Activated CD4-positive, alpha-beta memory T cell treated with anti-CD3 and anti-CD28 coated beads for 36 hours (primary cell): ENCODE data around the gene SMCO4. TPM values are rescaled to one million over a fixed set of nuclear protein-coding genes. Genes with fewer than 3 reads are reported as not detected.

Source experiments
- CTCF ChIA-PET: fragments of 350-600 bp; sonication (Branson Sonifier 250); formaldehyde crosslinking; loops from one replicate; lab custom pipeline; 2021; ENCODE audit warnings: antibody characterized with exemption, inconsistent platforms; lab: Charles Lee
- POLR2A ChIA-PET: fragments of 350-600 bp; sonication (Branson Sonifier 250); formaldehyde crosslinking; loops from one replicate; lab custom pipeline; 2021; ENCODE audit warnings: antibody characterized with exemption; lab: Charles Lee
- DNase-seq: peaks from one replicate; pipeline ENCODE4 v3.0.0-alpha.2; 2020
- H3K27ac Mint-ChIP-seq: one replicate; pipeline ENCODE4 v1.8.0; 2021; ENCODE audit warnings: mixed read lengths
- H3K27me3 Mint-ChIP-seq: one replicate; pipeline ENCODE4 v1.8.0; 2021; ENCODE audit warnings: mixed read lengths
- H3K36me3 Mint-ChIP-seq: one replicate; pipeline ENCODE4 v1.8.0; 2021; ENCODE audit warnings: mixed read lengths
- H3K4me1 Mint-ChIP-seq: one replicate; pipeline ENCODE4 v1.8.0; 2021; ENCODE audit warnings: low read depth, mixed read lengths
- H3K4me3 Mint-ChIP-seq: one replicate; pipeline ENCODE4 v1.8.0; 2021; ENCODE audit warnings: mild to moderate bottlenecking, mixed read lengths
- H3K9me3 Mint-ChIP-seq: one replicate; pipeline ENCODE4 v1.8.0; 2021; ENCODE audit warnings: mixed read lengths
- intact Hi-C: fragments of 100-400 bp; cut with micrococcal nuclease; formaldehyde crosslinking; loops from one replicate; pipeline ENCODE4 v1.15.1; 2023
- total RNA-seq, 2 experiments: library from RNA; stranded (reverse); gene quantifications; one replicate each; pipeline ENCODE4 v1.2.3, GENCODE V29; 2021

The SMCO4 gene
- total RNA-seq, 2 experiments from 2014 or later = 40.9 to 41.2 TPM

DNA sequence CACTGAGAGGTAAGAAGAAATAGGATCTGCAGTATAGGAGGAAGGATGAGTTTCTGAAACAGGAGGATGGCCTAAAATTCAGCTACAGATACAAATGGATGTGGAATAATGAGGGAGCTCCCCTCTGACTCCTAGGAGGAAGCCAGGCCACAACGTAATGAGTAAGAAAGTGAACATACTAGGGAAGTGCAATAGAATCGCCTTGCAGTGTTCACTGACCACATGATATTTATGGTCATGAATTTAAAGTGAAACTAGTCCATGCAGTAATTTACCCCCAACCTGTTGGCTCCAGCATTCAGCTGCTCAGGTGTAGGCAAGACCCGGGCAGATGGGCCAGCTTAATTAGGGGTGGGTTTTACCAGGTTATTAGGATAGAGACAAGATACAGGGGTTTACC, 110.9 kb downstream of the SMCO4 start:
- POLR2A ChIA-PET = no interaction called here
- intact Hi-C loops = no loop called here
- H3K36me3 Mint-ChIP-seq = no peaks in the 10 kb centered on the region
- no peaks in the 10 kb centered on the region for H3K4me1 Mint-ChIP-seq
- no peak for DNase-seq
- CTCF ChIA-PET = no interaction called here
- no peak overlapping the region for H3K27ac Mint-ChIP-seq
- no peaks in the 10 kb centered on the region for H3K9me3 Mint-ChIP-seq
- no peaks in the 10 kb centered on the region for H3K27me3 Mint-ChIP-seq
- no peak overlapping the region for H3K4me3 Mint-ChIP-seq

Other genes with a start within 250 kb of the SMCO4 start
- not detected for gene DEUP1, start 212.6 kb downstream of the SMCO4 start, total RNA-seq
- 10 to 100 TPM; 28.0 to 28.4 TPM for gene CEP295, start 118.3 kb upstream of the SMCO4 start, total RNA-seq
- gene TAF1D, start 198.1 kb upstream of the SMCO4 start, total RNA-seq = 100 to 1,000 TPM; 325 to 342 TPM
- gene C11orf54, start 198.3 kb upstream of the SMCO4 start, total RNA-seq = 10 to 100 TPM; 21.6 to 23.7 TPM
- gene MED17, start 240.9 kb upstream of the SMCO4 start, total RNA-seq = 10 to 100 TPM; 32.3 to 34.7 TPM